Activated naive CD8-positive, alpha-beta T cell treated with anti-CD3 and anti-CD28 coated beads, Interleukin-2, amount 50 U/mL, for 16 hours (primary cell): ENCODE results near the gene NRXN3.

Source experiments
- DNase-seq: peaks from one replicate; pipeline ENCODE4 v3.0.0-alpha.2; 2020; ENCODE audit warnings: low read depth, low spot score

The NRXN3 gene

DNA sequence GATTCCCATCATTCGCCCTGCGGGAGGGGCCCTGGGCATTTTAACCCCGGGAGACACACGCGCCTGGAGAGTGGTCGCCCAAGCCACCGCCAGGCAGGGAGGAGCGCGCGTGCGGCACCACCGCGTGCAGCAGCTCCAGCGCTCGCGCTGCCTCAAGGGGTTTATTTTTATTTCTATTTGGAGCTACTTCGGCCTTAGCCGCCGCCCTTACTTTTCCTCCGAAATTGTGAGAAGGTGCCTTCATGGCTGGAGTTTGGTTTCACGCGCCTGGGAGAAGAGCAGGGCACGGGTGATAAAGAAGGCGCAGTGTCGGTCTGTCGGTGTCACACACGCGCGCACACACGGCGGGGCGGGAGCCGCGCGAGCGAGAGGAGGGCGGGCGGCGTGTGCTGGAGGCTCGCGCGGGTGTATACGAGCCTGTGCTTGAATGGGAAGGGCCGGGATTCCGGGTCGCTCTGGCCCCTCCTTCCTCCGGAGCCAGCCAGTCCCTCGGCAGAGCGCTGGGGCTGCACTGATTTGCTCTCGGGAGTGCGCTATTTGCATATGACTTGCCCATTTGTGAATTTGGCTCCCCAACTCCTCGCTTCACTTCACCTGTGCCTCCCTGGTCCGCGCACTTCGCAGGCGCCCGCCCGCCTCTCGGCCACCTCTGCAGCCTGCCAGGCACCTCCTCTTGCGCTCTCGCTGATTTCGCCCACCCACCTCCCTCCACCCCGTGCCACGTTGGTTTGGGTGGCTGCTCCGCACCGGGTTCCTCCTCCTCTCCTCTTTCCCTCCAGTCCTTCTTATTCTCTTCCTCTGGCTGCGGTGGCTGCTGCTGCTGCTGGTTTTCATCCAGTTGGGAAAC lies 1108.8 kb downstream of the NRXN3 start:
- no peak for DNase-seq

DNA sequence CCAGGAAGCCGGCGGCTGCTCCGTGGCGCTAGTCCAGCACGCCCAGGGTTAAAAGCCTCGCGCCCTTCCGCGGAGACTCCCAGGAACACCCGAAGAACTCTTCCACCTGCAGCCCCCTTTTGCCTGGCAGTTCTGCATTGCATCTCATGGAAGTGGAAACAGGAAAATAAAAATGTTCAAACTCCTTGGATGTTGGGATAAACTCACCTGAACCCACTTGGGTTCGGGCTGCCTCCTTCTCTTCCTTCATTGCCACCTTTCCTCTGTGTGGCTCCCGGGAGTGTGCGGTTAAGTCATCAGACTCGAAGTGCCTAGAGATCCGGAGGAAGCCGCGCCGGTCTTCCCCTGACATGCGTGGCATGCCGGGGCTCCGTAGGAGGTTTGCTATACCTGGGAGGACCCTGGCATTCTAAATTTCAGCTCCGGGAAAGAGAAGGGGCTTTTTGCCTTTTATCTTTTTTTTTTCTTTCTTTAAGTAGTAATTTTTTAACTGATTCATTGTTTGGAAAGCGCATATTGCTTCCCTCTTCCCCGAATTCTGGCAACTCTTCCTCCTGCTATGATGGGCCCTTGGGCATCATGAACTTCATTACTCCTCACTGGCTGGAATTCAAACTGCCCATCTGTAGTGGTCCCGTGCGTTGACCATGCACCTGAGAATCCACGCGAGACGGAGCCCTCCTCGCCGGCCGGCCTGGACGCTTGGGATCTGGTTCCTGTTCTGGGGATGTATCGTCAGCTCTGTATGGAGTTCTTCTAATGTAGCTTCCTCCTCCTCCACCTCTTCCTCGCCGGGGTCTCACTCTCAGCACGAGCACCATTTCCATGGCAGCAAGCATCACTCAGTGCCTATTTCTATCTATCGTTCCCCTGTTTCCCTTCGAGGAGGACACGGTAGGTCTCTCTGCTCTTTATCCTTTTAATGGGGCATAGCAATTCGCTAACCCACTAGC lies 1109.7 kb downstream of the NRXN3 start:
- no peak for DNase-seq

DNA sequence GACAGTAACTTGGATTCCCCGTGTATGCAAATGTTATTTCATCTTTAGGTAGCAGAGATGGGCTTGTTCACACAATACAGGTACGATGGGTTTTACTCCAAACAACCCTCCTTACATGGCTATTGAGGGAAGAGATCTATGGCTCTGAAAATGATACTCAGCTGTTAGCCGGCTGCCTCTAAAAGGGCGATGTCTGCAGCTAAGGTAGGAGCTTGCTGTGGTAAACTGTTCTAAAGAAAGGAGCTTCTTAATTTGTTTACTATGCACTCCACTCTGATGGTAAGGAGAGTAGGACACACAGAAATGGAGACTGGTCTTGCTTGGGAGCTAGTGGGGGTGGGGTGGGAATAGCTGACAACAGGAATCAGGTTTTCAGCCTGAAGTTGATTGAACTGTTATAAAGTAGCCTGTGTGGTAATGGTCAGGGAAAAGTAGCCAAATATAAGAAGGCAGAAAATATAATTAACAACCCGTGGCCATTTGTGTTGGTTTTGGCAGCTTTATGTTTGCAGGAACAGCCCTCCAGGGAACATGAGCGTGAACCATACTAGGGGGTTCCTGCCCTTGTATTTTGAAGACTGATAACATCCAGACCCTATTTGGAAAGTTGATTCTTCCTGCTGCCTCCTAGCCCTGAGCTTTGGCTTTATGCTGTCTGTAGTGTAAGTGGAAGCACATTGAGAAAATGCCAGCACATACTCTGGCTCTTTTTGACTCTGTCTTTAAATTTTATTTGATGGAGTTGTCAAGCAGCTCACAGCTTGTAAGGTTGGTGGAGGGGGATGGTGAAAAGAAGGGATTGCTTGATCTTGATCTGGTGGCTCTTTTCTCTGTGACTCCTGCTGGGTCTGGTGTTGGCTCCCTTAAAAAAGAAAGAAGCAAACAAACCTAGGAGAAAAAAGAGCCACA lies 1111.3 kb downstream of the NRXN3 start:
- no peak for DNase-seq

DNA sequence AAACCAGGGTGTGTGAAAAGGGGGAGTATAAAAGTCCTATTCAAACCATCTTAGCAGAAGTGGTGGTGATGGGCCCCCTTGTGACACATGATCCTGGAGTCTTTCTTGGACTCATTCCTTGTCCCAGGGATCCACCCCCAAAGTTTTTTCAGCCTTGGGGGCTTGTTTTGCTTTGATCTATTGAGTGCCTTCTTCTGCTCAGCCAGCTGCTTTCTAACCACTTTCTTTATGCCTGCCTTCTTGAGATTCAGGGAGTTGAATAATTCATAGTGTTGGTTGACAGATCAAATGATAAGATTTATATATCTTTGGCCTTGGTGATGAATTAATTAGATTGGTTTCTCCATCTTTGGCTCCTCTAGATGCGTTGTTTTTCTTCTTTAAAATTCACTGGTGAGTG lies 1114.4 kb downstream of the NRXN3 start:
- no peak for DNase-seq

DNA sequence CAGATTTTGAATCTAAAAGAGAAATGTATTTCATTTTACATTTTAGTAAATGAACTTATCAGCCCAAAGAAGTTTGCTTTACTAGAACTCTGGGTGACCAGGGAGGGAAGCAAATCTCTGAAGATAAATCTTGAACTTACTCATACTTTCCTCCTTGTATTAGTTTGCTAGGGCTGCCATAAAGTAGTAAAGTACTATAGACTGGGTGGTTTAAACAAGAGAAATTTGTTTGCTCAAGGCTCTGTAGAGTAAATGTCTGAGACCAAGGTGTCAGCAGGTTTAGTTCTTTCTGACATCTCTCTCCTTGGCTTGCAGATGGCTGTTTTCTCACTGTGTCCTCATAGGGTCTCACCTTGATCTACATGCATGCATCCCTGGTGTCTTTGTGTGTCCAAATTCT lies 1115.1 kb downstream of the NRXN3 start:
- no peak for DNase-seq

DNA sequence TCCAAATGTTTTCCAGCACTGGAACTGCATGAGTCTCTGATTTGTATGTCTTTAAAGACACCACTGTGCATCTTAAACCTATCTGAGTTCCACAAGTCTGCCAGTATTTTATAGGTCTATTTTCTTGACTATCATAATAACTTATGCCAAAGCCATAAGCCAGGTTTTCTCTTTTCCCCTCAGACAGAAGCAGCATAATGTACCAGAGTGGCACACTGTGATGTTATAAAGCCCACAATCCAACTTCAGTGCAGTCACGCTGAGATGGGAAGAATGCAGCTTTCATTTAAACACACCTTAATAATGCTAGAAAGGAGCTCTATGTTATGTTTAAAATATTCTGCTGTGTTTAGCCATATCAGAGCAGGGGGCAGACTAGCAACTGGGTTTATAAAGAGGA lies 1117.8 kb downstream of the NRXN3 start:
- no peak for DNase-seq

DNA sequence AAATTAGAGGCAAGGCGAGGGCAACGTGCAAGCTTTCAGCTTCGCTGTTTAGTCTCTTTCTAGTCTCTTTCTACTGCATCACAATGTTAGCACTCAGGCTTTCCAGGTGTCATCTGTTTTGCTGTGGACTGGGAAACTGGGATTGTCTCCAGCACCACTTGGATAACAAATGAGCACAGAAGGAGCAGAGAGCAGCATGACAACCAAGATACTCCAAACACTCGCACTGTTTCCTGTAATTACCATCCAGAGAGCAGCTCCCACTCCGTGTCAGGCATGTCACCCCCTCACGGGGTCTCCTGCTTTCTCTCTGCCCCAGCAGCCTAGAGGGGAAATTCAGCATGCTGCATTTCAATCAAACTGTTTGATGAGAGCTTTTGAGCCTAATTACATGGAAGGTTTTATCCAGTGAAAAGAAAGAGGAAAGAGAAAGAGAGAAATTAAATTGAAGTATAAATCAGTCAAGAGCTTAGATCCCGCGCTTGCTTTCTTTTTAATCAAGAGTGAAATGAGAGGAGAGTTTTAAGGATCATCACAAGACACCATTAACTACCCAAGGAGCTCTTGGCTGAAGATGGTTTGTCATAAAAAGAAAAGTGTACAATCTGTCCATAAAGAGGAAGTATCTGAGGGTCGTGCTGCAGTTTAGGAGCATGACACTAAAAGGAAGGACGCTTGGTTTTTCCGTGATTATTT lies 1123.5 kb downstream of the NRXN3 start:
- no peak for DNase-seq

DNA sequence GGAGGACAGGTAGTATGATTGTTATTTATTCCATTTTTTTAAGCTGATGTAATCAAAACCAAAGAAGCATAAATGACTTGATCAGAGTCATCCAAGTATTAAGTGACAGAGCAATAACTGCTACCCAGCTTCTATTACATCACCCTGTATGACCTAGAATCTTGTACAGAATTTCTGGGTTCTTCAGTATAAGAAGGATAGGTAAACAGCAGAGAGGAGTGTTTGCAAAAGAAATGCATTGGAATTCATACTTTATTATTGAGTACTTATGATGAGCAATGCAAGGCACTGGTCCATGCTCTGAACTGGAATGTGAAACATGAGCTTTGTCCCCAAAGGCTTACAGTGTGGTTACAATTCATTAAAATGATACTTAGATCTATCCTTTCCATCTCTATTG lies 1124.3 kb downstream of the NRXN3 start:
- no peak for DNase-seq

DNA sequence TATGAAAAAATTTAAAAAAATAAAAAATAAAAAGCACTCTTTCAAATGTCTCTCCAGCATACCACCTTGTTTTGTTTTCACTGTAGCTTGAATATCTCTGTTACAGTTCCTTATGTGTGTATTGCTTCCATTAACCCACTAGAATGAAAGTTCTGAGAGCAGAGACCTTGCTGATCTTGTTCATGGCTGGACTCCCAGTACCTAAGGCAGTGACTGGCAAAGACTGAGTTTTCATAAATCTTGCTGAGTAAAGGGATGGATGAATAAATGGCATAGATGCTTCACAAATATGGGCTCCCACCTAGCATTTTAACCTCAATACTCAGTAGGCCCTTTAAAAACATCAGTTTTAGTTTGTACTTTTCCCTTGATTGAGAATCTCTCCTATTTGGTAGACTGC lies 1125.2 kb downstream of the NRXN3 start:
- DNase-seq = no peak

DNA sequence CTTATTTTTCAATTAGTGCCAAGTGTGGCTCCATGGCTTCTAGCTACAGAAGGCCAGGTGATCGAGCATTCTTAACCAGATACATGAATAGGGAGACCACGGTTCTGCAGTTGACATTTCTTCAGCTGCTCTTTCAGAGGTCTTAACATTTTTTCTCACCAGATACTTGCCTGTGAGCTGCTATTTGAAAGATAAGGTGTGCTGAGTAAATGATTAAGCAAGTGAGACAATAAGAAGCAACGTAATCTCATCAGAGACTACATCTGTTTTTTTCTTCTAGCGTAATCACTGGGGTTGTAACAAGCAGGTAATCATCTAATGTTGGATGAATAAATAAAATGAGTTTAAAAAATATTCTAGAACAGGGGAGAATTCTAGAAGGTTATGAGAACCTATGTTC lies 1128.2 kb downstream of the NRXN3 start:
- no peak for DNase-seq

DNA sequence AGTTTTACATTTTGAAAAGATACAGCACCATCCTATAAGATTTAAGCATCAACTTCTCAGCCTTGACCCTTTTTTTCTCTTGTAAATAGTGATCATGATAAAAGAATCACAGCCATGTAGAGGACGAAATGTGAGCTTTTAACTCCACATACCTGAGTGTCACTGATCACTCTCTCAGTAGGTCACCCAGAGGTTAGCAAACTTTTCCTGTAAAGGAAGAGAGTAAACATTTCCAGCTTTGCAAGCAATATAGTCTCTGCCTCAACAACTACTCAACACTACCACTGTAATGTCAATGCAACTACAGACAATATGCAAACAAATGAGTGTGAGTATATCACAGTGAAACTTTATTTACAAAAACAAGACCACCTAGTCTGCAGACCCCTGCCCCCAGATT lies 1129.0 kb downstream of the NRXN3 start:
- no peak for DNase-seq

DNA sequence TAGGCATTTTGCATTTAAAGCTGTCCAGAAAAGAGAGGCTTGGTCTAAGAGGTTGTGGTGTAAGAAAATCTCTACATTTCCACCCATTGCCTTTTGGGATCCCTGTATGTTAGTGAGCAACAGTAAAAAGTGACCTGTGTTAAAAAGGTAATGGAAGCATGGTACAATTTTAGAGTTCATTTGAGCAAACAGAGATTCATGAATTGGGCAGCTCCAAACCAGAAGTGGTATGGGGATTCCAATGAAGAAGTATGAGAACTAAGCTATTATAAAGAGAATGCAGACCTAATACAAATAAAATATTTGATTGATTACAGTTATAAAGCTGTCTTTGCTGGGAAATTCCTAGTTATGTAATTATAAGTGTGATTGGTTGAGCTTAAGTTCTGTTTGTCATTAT lies 1134.1 kb downstream of the NRXN3 start:
- no peak for DNase-seq

DNA sequence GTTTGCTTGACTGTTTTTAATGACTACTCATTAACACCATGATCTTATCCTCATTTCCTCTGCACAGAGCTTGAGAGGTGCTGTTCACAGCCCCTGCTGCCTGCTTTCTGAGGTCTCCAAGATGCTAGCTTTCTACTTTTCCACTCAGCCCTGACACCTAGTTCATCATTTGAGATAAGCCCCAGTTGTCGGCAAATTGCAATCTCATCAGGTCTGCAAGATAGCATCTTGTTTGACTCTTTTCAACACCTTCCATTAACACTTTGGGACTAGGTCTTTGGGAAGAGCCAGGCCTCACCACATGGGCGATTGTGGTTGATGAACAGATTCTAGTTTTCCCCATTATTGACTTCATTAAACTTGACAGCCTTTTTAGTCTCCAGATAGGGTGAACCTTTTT lies 1136.4 kb downstream of the NRXN3 start:
- no peak for DNase-seq

DNA sequence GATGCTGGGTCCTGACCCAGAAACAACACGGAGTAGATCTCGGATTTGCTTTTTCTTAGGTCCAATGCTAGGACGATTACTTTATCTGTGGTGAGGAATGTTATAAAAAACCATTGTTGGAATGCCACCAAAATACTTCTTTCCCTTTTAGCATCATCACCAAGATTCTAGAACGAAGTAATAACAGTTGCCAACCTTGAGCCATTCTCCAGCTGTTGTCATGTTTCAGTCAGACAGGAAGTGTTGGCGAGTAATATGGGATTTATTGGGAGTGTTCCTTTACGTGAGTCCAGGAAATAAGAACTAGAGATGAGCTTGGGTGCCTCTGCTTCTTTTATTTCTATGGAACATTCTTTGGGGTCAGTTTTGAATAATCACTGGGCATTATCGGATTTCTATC lies 1148.2 kb downstream of the NRXN3 start:
- no peak for DNase-seq

DNA sequence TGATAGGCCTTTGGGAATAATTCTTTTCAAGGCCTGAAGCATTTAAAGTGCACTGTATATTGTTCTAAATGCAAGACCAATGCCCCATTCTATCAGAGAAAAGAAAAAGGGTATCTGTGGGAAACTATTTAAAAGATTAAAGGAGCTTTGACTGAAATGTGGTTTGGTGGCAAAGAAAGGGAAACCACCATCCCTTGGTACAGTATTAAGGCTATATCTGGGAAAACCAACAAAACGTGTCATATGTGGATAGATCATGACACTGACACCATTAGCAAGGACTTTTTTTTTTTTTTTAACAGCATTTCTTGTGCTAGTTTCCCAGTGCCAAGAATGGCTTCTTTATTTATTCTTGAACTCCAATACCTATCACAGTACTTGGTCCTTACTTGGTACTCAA lies 1150.4 kb downstream of the NRXN3 start:
- DNase-seq = no peak

DNA sequence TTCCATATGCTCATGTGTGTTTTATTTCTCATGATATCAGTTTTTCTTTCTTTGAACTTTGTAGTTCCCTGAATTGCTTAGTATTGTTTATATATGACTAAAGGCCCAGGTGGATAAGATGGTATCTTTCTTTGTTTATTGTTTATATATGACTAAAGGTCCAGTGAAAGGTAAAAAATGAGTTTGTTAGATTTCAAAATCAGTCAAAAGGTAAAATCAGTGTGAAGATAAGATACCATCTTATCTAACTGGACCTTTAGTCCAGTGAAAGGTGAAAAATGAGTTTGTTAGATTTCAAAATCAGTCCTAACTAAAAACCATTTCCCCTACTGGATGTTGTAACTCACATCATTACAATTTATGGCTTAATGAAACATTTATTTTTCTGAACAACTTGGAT lies 1150.9 kb downstream of the NRXN3 start:
- no peak for DNase-seq

DNA sequence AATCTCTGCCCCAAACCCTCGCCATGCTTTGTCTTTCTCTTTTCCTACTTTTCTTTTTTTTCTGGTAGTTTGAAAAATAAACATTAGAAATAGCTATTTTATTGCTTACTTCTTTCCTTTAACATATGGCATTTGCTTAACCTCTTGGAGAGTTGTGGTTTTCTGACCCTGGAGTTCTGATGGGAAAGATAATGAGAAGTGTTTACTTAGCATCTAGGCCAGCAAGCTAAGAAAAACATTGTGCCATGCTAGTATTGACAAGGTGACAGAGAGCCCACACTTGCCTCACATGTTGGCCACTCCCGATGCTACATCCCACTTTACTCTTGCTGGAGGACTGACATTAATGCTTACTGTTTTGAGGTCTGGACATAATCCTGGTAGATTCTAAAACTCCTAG lies 1154.9 kb downstream of the NRXN3 start:
- DNase-seq = no peak

DNA sequence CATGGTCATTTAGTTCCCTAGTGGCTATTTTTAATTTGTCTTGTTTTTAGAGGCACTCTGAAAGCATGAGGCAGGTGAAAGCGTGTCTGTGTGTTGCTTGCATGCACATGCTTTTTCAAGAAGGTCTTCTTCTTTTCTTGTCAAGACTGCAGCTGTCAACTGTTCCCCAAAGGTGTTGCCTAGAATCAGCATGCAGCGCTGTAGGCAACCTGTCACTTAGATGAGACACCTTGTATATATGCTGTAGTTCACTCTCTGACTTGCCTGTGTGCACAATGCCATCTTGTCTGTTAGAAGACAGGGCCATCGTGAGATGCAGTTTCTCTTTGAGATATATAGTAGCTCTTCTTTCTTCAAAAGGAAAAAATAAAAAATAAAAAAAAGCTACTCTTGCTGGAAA lies 1155.4 kb downstream of the NRXN3 start:
- DNase-seq = no peak

DNA sequence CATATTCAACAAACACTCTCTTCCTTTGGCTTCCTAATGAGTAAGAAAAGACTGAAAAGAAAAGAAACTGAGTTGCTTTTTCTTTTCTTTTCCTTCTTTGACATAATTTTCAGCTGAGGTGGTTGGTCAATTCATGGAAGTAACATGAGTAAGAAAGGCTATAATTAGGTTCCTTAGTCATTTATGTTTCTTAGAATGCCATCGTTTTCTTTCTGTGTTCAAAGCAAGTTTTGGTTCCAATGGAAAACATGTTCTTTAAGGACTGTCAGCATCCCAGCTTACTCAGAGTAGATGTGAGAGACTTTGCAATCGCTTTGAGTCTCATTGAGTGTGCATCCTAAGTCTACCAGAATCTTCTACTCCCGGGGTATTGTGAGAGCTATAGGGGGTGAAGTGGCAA lies 1158.7 kb downstream of the NRXN3 start:
- no peak for DNase-seq

DNA sequence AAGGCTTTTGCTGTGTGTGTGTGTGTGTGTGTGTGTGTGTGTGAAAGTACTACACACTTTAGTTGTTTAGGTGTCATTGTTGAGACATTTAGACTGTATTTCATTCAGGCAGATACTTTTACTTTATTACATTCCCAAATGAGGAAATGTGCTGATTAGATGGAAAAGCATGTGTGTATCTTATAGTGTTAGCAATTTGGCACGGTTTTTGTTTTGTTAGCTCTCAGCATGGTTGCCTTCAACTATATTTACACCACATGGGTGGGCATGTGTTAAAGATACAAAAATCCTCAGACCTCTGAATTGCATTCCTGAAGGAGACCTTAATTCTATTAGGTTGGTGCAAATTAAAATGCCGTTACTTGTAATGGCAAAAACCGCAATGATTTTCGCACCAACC lies 1161.7 kb downstream of the NRXN3 start:
- no peak for DNase-seq

DNA sequence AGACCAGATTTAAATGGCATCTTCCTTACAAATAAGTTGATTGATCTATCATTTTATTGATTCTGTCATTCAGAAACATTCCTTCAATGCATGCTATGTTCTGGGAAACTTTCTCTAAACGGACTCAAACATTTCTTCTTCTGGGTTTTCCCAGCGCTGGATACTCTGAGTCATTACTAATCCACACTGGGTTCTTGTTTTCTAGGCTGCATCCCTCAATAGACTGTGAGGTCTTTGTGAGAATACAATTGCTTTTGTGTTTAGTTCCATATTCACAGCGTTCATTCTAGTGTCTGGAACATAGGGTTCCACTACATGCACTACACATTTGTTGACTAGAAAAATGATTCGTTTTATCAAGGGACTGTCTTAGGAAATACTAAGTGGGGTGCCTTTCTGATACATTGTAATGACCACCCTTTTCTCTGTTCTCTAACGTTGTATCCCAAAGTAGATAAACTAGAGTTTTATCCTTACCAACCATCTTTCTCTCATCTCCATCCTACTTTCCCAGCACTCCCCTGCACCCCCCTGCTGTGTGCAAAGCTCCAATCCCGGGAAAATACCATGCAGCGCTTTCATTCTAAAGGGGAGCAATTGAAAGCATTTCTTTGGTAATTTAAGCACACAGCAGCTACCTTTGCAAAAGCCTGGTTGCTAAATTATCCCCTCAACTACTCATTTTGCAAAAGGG lies 1162.5 kb downstream of the NRXN3 start:
- DNase-seq = no peak
